Gastrocnemius medialis (tissue), 4 donors: ENCODE data around the gene ARAP2. TPM values are rescaled to one million over a fixed set of nuclear protein-coding genes. Genes with fewer than 3 reads are reported as not detected.

Experiments
- ATAC-seq, 2 donors: fragments of 150-250 bp; one replicate each; pipeline ENCODE4 v1.9.1; 2016
- DNase-seq, 2 donors: peaks; one replicate each; pipeline ENCODE4 v3.0.0-alpha.2; 2019
- H3K27ac ChIP-seq, 4 donors: fragments of 200-600 bp; sonication (generic); 1 replicate in 1 of 4; 2 replicates in 3 of 4; pipeline ENCODE4 v1.5.1; 2016 to 2018; ENCODE audit warnings: mild to moderate bottlenecking in 2 of 4, moderate library complexity in 1 of 4
- H3K27me3 ChIP-seq, 3 donors: fragments of 200-600 bp; sonication (generic) in 2 of 3; 1 replicate in 1 of 3; 2 replicates in 2 of 3; pipeline versions ENCODE4 v1.5.1 to v1.6.0; 2016 to 2019; ENCODE audit warnings: mild to moderate bottlenecking in 1 of 3, moderate library complexity in 1 of 3
- H3K36me3 ChIP-seq, 2 donors: fragments of 200-600 bp; sonication (generic) in 1 of 2; one replicate each; pipeline ENCODE4 v1.5.1; 2017 to 2018
- H3K4me1 ChIP-seq, 2 donors: fragments of 200-600 bp; sonication (generic) in 1 of 2; one replicate each; pipeline ENCODE4 v1.5.1; 2016 to 2017; ENCODE audit warnings: mild to moderate bottlenecking in 2 of 2
- H3K4me3 ChIP-seq, 4 donors: fragments of 200-600 bp; sonication (generic) in 3 of 4; 1 replicate in 1 of 4; 2 replicates in 3 of 4; pipeline ENCODE4 v1.5.1; 2016 to 2019; ENCODE audit warnings: mild to moderate bottlenecking in 2 of 4
- H3K9me3 ChIP-seq, 3 donors: fragments of 200-600 bp; sonication (generic) in 2 of 3; 1 replicate in 1 of 3; 2 replicates in 2 of 3; pipeline ENCODE4 v1.5.1; 2016 to 2019
- CTCF ChIP-seq, 5 experiments: fragments of 450-650 bp in 3 of 5; fragments of 200-600 bp in 2 of 5; sonication (generic) in 2 of 5; IDR thresholded peaks in 4 of 5; conservative IDR thresholded peaks in 1 of 5; 1 replicate in 4 of 5; 2 replicates in 1 of 5; pipeline ENCODE4 v1.5.1; 2016 to 2019; ENCODE audit warnings: antibody characterized with exemption in 5 of 5, mild to moderate bottlenecking in 3 of 5, moderate library complexity in 3 of 5
- POLR2A ChIP-seq, 2 donors: fragments of 450-650 bp; IDR thresholded peaks; one replicate each; pipeline ENCODE4 v1.6.1; 2017; ENCODE audit warnings: antibody characterized with exemption in 2 of 2, mild to moderate bottlenecking in 2 of 2, moderate library complexity in 2 of 2
- in situ Hi-C, 4 donors: fragments of 200-750 bp; cut with MboI; loops; one replicate each; pipeline versions ENCODE4 v1.15.0 to v1.8.0; 2017; ENCODE audit warnings: low sequenced_read_pairs in 4 of 4
- intact Hi-C: fragments of 100-400 bp; cut with DNase I; formaldehyde crosslinking; loops from one replicate; pipeline ENCODE4 v1.15.1; 2023; ENCODE audit warnings: low total_unique reads
- total RNA-seq, 4 donors: library from RNA; depleted of rRNA; stranded (reverse); fragments of >200 nt; gene quantifications; one replicate each; pipeline versions ENCODE4 v1.1.0 to v1.2.3, GENCODE V29; 2016

ARAP2 gene
- total RNA-seq, 4 donors from 2014 or later = 0.32 to 10.3 (median 1.1) TPM

GRCh38 chr4:36039026-36039425 is 205.3 kb downstream of the ARAP2 start:
- ATAC-seq (no peak), DNase-seq (no peak)
- no peaks in the 10 kb centered on the region for H3K36me3 ChIP-seq
- intact Hi-C loops (no loop called here), in situ Hi-C loops (loop anchor here in 1 of 4 donors (25.0 kb wide), 1 partner anchor 98 kb away; no protein-coding TSS in a partner anchor)
- H3K27ac ChIP-seq = no peak overlapping the region
- H3K4me1 ChIP-seq = no peaks in the 10 kb centered on the region
- TF ChIP-seq POLR2A (IDR thresholded peaks at IDR 0.05) = no peak
- TF ChIP-seq CTCF (IDR thresholded peaks at IDR 0.05 in 4 of 5, conservative IDR thresholded peaks at IDR 0.05 in 1 of 5) = no peak
- H3K4me3 ChIP-seq = no peak overlapping the region
- H3K9me3 ChIP-seq = no peaks in the 10 kb centered on the region
- no peaks in the 10 kb centered on the region for H3K27me3 ChIP-seq

GRCh38 chr4:36038491-36038890 is 205.8 kb downstream of the ARAP2 start:
- Histone ChIP-seq H3K27ac (no peak overlapping the region), H3K27me3 (no peaks in the 10 kb centered on the region), H3K36me3 (no peaks in the 10 kb centered on the region), H3K9me3 (no peaks in the 10 kb centered on the region), H3K4me3 (no peak overlapping the region), H3K4me1 (no peaks in the 10 kb centered on the region)
- DNase-seq (no peak), ATAC-seq (no peak)
- TF ChIP-seq CTCF (IDR thresholded peaks at IDR 0.05 in 4 of 5, conservative IDR thresholded peaks at IDR 0.05 in 1 of 5) = no peak
- TF ChIP-seq POLR2A (IDR thresholded peaks at IDR 0.05) = no peak
- intact Hi-C loops = no loop called here
- in situ Hi-C loops = loop anchor here in 1 of 4 donors (25.0 kb wide), 1 partner anchor 99 kb away; no protein-coding TSS in a partner anchor

- intact Hi-C loops (no loop called here), in situ Hi-C loops (loop anchor here in 1 of 4 donors (25.0 kb wide), 1 partner anchor 100 kb away; no protein-coding TSS in a partner anchor)
- no peak for DNase-seq
- no peaks in the 10 kb centered on the region for H3K4me1 ChIP-seq
- no peak overlapping the region for H3K4me3 ChIP-seq
- no peak for ATAC-seq
- TF ChIP-seq CTCF (IDR thresholded peaks at IDR 0.05 in 4 of 5, conservative IDR thresholded peaks at IDR 0.05 in 1 of 5) (no peak), POLR2A (IDR thresholded peaks at IDR 0.05) (no peak)
- H3K36me3 ChIP-seq = no peaks in the 10 kb centered on the region
- H3K27ac ChIP-seq = no peak overlapping the region
- H3K9me3 ChIP-seq = no peaks in the 10 kb centered on the region
- H3K27me3 ChIP-seq = no peaks in the 10 kb centered on the region
Measured at GRCh38 chr4:36037127-36037526, 207.2 kb downstream of the ARAP2 start.

- in situ Hi-C loops = loop anchor here in 1 of 4 donors (25.0 kb wide), 1 partner anchor 107 kb away; no protein-coding TSS in a partner anchor
- Histone ChIP-seq H3K4me3 (no peak overlapping the region), H3K9me3 (no peaks in the 10 kb centered on the region), H3K27me3 (no peaks in the 10 kb centered on the region), H3K36me3 (no peaks in the 10 kb centered on the region), H3K27ac (no peak overlapping the region), H3K4me1 (no peaks in the 10 kb centered on the region)
- DNase-seq (no peak), ATAC-seq (no peak)
- no peak for TF ChIP-seq CTCF (IDR thresholded peaks at IDR 0.05 in 4 of 5, conservative IDR thresholded peaks at IDR 0.05 in 1 of 5)
- TF ChIP-seq POLR2A (IDR thresholded peaks at IDR 0.05) = no peak
- intact Hi-C loops = no loop called here
Measured at GRCh38 chr4:36029951-36030350, 214.4 kb downstream of the ARAP2 start.

GRCh38 chr4:36027203-36027602 is 217.1 kb downstream of the ARAP2 start:
- no peaks in the 10 kb centered on the region for H3K27me3 ChIP-seq
- in situ Hi-C loops (loop anchor here in 1 of 4 donors (25.0 kb wide), 1 partner anchor 110 kb away; no protein-coding TSS in a partner anchor), intact Hi-C loops (no loop called here)
- no peaks in the 10 kb centered on the region for H3K9me3 ChIP-seq
- H3K4me1 ChIP-seq = no peaks in the 10 kb centered on the region
- TF ChIP-seq CTCF (IDR thresholded peaks at IDR 0.05 in 4 of 5, conservative IDR thresholded peaks at IDR 0.05 in 1 of 5) (no peak), POLR2A (IDR thresholded peaks at IDR 0.05) (no peak)
- ATAC-seq (no peak), DNase-seq (no peak)
- H3K4me3 ChIP-seq = no peak overlapping the region
- H3K36me3 ChIP-seq = no peaks in the 10 kb centered on the region
- no peak overlapping the region for H3K27ac ChIP-seq
